ENCODE measurements around the gene COL15A1.
A peak's percentile ranks its signal among the peaks of the same experiment; 100 is the strongest.
"Not testable (repeated sequence)": the region's sequence is repeated elsewhere in the genome, so short reads cannot be mapped to it uniquely, and the experiment has no call there.

COL15A1 gene

DNA sequence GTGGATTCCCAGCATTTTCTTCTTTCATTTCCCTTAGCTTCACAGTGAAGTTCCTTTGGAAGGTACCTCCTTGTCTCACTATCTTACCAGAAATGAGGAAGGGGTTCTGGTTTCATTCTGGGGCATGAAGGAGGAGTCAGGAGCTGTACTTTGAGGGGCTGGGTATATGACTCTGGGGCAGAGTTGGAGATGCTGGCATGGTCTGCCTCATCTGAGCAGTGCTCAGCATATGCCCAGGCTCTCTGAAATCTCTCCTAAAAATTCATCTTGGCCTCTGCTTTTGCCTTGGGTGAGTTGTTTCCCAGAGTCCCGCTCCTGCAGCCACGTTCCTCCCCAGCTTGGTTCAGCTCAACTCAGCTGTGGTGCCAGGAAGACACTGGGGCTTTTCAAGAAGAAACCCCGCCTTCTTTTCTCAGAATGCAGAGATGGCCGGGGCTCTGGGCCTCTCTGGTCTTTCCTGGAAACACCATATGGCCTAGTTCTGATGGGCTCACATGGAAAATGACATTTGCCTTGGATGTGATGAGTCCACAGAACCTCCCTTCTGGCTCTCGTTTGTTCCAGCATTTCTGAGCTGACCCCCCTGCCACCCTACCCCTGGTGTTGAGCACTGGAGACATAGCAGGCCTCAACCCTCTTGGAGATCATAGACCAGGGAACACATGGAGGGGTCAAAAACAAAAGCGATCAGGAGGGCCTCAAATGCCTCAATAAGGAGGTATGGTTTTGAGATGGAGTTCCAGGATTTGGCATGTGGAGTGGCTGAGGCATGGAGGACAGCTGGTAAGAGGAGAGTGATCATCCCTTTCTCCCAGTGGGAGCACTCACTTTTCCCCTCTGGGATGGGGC, 149.2 kb downstream of the COL15A1 start:
- DNase-seq: no peak

DNA sequence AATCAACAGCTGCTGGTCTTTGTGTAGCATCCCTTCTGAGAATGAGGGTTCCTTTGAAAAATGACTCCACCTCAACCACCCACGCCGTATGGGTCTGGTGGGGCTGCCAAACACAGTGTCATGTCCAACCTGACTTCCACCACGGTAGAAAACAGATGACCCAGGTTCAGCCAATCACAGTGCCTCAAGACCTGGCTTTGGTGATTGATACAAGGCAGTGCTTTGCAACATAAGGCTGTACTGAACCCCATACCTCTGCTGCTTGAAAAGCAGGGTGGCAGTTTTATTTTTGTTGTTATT, 149.7 kb downstream of the COL15A1 start:
- DNase-seq: no peak

DNA sequence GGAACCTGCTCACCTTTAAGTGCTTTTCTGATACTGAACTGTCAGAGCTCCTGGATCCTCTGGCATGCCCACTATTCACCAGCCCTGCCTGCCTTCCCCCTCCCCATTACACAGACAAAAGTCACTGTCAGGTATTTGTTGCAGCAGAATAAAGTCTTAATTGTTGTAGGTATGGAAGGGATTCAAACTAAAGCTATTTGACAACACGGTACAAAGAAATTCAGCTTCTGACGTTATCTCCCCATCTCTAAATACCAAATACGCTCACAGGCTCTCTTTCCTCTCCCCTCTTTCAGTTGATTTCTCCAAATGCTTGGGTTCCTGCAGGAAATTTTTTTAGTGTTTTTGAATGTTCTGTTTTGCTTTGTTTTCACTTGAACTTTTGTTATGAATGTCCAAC, 151.9 kb downstream of the COL15A1 start:
- no peak for DNase-seq

DNA sequence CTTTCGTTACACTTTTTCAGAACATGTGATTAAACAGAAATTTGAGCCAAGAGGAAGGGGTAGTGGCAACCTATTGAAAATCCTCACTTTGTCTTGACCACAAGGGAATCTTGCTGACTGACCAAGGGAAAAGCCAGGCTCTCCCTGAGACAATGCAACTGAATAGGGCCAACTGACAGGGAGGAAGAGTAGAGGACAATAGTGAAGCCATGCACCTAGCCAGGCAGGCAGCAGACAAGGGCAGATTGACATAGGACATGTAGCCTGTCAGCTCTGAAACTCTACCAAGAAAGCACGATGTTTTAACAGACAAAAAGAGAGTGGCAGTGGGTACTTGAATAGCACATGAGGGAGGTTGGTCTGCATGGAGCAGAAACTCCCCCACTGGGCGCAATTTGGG, 152.7 kb downstream of the COL15A1 start:
- no peak for DNase-seq

DNA sequence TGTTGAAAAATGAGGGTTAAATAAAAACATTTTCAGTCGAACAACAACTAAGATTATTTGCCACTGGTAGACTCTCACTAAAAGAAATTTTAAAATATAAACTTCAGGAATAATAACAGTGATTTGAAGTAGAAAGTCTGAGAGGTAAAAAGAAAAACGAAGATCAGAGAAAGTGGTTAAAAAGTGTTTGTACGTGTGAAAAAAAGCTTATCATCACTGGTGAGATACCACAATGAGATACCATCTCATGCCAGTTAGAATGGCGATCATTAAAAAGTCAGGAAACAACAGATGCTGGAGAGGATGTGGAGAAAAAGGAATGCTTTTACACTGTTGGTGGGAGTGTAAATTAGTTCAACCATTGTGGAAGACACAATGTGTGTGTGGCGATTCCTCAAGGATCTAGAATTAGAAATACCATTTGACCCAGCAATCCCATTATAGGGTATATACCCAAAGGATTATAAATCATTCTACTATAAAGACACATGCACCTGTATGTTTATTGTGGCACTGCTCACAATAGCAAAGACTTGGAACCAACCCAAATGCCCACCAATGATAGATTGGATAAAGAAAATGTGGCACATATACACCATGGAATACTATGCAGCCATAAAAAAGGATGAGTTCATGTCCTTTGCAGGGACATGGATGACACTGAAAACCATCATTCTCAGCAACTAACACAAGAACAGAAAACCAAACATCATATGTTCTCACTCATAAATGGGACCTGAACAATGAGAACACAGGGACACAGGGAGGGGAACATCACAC, 156.3 kb downstream of the COL15A1 start:
- DNase-seq: not testable (repeated sequence)

DNA sequence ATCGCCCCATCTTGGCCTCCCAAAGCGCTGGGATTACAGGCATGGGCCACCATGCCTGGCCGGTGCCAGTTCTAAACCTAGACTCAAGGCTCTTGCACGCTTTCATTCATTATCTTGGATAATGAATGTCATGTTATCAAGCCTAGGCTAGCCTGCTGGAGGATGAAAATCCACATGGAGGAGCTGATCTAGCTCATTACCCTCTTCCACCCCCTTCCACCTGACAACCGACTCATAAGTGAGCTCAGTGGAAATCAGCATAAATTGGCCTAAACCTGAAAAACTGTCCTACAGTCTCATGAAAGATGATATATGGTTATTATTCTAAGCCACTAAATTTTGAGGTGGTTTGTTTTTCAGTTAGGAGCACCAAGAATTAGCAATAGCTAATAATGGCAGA, 157.6 kb downstream of the COL15A1 start:
- no peak for DNase-seq

DNA sequence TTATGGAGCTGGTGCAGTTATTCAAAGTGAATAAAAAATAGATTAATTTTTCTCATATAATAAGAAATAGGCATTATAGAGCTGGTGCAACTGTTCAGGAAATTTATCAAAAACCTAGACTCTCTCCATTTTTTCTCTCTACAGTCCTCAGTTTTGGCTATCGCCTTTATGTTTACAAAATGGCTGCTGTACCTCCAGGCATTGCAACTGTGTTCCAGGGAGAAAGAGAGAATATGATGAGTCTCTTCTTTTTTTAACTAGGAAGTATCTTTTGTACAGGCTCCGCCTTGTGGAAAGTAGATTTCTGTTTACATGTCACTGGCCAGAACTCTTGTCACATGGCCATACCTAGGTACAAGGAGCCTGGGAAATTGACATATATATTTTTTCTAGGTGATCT, 158.1 kb downstream of the COL15A1 start:
- DNase-seq: no peak

DNA sequence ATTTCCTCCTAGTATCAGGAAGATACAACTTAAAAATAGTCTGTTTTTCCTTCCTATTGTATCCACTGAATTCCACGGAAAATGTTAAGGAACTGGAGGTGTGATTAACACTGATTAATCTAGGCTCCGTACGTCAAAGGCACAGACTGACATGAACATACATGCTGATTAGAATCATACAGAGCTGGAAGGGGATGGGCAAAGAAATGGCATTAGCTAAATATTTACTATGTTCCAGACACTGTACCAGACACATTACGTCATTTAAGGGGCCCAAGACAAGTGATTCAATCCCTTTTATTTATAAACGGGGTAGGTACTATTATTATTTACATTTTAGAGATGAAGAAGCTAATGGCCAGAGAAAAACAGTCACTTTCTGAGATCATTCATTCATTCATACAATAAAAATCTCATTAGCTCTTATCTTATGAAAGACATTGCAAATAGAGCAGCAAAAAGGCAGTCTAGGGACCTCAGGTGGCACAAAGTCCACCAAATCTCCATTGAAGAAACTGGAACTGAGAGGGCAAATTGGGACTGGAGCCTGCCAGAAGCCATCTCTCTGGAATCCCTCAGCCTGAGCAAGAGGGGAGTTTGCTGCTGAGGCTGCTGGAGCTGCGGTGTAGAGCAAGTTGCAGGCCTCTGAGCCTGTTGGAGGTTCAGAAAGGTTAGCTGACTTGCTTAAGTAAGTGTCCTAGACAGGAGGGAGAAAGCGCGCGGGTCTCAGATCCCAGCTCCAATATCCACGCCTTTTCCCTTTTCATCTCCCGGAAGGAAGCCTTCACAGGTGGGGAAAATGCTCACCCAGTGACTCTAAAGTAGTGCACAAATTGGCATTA, 159.6 kb downstream of the COL15A1 start:
- DNase-seq: no peak

DNA sequence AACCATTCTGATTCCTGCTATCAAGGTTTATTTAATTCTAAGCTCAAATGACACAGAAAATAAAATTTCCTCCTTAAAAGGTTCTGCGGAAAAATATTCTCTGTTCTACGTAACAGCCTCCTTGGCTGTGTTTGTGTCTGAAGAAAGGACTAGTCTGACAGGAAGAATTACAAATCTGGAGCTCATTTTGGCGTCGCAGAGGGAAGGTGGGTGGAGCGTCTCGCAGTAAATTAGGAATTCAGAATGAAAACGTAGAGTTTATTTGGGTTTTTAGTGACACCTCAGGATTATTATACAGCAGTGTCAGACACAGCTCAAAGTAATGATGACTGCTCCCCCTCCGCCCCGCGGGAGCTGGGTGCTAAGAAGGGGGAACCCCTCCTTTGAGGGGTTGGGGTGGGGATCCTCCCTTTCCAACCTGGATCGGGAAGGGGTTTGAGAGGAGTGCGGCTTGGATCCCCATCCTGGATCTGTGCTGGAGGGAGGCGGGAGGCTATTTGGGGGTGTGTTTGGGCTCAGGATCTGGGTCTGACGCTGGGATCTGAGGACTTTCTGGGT, 160.3 kb downstream of the COL15A1 start:
- no peak for DNase-seq

DNA sequence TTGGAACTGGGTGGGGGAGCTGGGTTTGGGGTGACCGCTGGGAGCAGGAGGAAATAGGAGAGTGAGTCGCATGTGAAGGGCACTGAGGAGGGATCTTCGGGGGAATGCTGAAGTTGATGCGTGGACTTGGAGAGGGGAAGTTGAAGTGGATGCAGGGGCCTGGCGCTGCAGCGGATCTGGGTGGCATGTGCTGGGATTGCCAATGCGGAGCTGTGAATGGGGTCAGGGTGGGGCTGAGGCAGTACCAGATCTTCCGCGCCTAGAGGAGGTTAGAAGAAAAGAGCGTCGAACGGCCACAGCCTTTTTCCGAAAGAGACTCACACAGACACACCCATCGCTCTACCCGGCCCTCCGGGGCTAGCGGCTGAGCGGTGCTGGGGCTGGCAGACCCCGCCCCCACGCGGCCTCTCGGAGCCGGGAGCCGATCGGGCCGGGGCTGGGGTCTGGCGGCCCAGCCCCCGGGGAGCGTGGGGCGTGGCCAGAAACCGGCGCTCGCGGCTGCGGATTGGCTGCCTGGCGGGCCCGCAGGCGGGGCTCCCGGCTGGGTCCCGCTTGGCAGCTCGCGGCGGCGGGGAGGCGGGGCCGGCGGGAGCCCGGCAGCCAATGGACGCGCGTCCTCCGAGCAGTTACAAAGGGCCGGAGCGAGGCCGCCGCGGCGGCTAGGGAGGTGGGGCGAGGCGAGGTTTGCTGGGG, 160.9 kb downstream of the COL15A1 start, which contains the start of gene TGFBR1:
Gene TGFBR1 (plus strand): TSS at position 655 of the 693 bp plus-strand sequence. CDS start 93 bp downstream, outside the sequence.
- DNase-seq: no peak

DNA sequence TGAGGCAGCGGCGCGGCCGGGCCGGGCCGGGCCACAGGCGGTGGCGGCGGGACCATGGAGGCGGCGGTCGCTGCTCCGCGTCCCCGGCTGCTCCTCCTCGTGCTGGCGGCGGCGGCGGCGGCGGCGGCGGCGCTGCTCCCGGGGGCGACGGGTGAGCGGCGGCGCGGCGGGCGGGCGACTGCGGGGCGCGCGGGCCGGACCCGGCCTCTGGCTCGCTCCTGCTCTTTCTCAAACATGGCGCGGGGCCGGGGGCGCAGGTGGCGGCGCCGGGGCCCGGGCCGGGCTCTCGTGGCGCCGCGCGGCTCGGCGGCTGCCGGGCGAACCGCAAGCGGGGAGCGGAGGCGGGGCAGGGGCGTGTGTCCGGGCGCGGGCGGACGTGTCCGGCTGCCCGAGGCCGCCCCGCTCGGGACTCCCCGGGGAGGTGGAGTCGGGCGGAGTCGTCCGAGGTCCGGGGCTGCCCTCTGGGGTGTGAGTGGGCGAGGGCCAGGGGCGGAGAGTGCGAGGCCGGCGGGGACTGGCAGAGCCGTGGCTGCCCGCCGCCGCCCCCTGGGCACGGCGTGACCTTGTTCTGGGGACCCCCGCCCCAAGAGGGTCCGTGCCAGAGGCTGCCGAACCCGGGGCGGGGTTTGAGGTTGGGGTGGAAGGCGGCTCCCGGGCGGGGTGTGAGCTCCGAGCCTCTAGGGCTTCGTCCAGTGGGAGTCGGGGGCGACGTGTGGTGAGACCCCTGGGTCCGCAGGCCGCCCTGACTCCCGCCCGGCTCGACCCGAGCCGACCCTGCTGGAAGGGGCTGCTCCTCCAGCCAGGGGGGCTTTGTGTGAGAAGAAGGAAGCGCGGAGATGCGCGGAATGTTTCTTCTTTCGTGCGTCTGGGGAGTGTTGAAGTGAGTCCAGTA, 161.7 kb downstream of the COL15A1 start:
- DNase-seq: no peak

DNA sequence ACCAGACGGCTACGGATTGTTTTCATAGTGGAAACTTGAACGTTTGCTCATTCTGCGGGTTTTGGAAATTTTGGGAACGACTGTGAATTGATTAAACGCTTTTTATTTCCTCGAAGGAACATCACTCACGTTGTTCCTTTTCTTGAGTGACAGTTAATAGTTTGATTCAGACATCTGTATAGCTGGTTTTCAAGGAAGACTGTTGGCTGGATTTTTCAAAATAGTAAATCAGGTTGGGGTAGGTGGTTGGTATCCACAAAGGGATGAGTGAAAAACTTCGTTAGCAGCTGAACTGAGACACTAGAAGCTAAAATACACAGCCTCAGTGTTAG, 162.3 kb downstream of the COL15A1 start:
- no peak for DNase-seq

DNA sequence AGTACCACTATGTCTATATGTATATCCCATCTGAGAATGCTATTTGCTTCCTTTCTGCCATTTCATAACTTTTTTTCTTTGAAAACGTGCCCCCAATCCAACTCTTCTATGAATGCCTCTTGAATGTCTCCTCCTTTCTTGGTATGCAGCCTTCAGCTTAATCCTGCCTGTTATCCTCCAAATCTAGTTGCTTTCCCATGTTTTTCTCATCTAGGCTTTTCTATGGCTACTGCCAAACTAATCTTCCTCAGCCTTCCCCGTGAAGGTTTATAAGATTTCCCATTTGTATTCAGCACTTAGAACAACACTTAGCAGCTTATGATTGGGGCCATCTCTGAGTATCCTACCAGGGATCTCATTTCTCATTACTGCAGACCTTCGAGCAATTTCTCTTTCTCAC, 163.7 kb downstream of the COL15A1 start:
- no peak for DNase-seq

DNA sequence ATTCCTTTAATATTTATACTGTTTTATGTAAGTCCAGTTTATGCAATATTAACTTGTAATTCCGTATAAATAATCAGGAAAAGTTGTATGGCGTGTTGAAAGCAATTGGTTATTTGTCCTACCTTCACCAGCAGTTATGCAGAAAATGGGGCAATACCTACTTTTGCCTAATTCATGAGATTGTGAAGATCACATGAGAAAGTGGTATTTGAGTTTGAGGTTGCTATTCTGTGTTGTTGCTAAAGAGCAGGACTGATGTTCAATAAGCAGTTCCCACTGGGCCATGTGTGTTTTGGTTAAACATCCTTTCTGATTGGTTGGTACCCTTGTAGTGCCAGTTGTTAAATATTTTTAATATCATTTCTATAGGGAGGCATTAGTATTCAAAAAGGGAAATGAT, 164.4 kb downstream of the COL15A1 start:
- no peak for DNase-seq

DNA sequence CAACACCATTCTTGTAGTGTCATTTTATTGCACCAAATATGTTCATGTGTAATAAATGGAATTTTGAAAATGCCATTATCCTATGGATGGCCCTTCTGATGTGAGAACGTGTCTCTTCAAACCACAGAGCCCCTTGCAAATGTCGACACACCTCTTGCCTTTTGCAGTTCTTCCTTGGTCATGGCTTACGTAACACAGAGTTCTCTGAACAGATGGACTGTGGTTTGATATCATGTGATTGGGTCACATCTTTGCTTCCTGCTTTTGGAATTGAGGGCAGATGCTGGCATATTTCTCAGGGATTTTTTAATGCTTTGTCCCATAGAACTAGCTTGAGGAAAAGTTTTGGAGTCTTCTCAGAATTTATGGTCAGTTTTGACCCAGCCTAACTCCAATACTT, 165.8 kb downstream of the COL15A1 start:
- DNase-seq: peak; percentile 65

DNA sequence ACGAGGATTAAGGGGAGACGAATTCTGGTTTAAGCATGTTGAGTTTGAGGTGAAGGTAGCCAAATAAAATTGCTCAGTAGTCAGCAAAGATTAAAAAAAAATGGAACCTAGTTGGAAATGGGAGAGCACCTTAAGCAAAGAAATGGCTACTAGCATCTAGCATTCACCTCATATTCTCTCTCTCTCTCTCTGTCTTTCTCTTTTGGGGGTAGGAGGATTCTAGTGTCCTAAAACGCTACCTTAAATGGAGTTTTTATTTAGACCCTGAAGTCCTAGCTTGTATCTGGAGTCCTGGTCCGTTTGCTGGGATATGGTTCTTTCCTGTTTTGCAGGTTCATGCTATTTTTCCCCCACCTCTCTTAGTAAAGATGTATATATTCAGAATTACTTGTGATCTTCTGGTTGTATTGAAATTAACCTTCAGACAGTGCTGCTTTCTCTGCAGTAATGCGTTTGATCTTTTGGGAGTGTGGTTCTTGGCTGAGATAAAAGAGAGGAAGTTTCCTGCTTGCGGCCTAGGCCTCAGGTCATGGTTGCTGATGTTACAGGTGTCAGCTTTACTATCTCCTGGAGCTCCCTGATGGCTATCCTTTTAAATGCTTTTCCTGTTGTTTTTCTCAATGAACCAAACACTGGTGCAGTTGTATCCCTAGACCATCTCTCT, 169.2 kb downstream of the COL15A1 start:
- no peak for DNase-seq

DNA sequence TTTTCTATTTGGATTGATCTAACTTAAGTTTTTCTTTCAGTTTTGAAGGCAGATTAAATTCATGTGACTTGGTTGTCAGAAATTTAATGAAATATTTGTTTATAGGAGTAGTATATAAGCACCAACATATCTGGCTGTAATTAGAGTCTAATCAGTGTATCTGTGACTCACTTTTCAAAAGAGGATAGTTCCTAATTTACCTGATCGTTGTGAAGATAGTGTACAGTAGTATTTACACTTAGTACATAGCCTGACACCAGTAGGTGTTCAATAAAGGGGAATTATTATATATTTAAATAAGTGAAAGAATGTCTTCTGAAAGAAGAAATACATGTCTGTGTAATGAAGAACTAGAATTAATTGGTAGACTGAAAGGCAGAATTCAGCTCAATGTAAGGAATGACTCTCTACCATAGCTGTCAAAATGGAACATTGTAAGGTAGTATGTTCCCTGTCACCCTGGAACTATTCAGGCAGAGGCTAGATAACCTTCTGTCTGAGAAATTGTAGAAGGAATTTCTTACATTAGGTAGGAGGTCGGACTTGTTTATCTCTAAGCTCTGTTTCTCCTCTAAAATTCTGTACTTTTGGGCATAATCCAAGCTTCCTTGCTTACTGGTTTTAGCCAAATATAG, 169.8 kb downstream of the COL15A1 start:
- no peak for DNase-seq

DNA sequence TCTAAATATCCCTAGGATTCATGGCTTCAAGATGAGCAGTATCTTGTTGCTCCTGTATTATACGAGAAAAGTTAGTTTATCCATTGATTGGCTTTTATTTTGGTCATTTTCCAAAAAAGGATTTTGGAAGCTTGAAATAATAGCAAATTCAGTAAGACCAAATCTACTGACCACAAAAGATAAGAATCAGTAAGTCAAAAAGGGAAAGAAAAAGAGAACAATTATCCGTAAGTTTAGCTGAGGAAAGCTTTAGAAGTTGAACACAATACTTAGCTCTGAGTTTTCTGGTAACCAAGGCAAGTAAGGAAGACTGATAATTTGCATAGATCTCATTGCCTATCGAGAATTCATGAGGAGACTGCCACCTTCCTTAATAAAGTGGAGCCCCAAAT, 170.3 kb downstream of the COL15A1 start:
- DNase-seq: no peak

DNA sequence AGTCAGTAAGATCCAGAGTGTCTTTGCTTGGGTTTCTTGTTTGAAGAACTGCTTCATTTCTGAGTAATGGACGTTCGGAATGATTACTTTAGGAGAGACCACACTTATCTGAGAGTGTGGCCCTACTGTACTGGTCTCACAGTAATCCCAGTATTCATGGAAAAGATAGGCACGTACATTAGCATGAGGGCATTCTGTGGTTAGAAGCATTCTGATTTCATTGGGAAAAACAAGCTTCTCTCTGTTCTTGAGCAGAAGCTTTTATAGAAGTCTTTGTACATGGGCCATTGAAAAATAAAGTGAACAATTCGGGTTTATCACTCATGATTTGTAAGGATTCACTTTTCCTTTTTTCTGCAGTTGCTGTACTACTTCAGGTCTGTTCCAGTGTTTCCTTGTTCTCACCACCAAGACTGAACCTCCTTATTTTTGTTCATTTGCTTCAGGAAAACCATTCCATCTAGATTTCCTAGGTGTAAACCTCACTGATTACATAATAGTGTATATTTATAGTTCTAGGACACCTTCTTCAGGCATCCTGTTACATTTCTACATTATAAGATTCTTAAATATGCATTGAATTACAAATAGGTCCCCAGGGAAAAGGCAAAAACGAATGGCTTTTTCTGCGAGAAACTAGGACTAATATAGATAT, 171.3 kb downstream of the COL15A1 start:
- no peak for DNase-seq

DNA sequence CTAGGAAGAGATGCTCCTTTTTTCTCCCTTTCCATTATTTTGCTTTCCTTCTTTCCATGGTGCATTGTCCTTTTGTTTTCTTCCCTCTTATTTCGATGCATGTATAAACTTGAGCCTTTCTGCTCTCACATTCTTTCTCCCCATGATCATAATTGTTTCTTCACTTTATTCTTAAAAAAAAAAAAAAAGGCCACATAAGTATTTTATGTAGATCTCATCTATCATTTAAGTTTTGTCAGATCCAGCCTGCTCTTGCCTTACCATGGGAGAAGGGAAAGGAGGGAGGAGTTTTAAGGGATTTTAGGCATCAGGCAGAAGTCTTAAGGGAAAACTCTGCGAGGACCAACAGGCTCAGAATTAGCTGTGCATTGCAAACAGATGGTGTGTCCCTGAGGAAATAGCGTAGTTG, 172.3 kb downstream of the COL15A1 start:
- no peak for DNase-seq

Data from SIG-M5 (cell line).